ENCODE data around the gene TUBB.
A peak's percentile ranks its signal among the peaks of the same experiment; 100 is the strongest.
"Not testable (repeated sequence)": the region's sequence is repeated elsewhere in the genome, so short reads cannot be mapped to it uniquely, and the experiment has no call there.

TUBB gene

DNA sequence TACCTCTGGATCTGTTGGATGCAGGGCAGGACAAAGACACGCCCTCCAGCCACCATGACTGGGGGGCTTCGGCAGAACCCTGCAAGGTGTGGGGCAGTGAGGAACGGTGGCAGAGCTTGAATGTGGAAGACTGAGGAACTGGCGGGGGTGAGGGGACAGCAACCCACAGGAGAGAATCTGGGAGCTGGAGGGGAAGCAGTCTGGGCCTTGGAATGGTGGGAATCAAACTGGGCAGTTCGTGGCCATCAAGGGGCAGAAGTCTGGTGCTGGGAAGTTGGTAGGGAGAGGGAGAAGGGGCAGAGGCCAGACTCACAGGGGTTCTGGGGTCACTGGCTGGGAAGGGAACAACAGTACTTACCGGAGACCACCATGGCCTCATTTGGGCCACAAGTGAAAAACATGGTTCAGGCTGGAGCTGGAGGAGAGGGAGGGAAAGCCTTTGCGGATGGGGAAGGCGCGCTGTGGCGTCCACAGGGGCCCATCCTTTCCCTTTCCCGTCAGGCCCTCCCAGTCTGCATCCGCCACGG lies 21.7 kb downstream of the TUBB start:
- no peak for DNase-seq

GRCh38 chr6:30742316-30743098 lies 22.4 kb downstream of the TUBB start, which contains the start of gene FLOT1:
Gene FLOT1 (minus strand): TSS chr6:30742687. CDS start chr6:30742189, 498 bp downstream.
- peak; percentile 99 for DNase-seq

DNA sequence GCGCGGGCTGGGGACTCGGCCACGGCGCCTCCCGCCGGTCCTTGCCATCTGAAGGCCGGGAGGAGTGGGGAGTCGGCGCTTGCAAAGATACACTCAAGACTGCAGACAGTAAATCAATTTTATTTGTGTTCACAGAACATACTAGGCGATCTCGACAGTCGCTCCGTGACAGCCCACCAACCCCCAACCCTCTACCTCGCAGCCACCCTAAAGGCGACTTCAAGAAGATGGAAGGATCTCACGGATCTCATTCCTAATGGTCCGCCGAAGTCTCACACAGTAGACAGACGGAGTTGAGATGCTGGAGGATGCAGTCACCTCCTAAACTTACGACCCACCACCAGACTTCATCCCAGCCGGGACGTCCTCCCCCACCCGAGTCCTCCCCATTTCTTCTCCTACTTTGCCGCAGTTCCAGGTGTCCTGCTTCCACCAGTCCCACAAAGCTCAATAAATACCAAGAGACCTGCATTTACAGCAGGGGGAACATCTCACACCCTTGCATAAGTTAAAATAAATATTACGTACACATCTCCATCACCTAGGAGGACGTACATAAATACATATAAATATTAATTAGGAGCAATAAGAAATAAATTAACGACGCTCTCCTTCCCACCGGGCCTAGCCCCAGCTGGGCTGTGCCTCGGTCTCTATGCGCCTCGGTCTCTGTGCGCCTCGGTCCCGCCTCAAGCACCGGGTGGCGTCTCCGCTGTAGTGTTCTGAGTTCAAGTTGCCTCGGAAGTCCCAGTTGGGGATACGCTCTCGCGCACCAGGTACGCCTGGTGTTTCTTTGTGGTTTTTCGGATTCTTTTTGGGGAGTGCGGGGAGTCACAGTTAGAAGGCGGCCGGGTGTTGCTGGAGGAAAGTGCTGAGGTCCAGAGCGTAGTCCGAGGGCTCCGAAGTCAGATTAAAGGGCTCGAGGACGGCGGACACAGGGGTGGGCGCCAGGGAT lies 23.2 kb downstream of the TUBB start:
- peak; percentile 65 for DNase-seq

GRCh38 chr6:30744054-30744805 lies 24.1 kb downstream of the TUBB start, which contains the start of gene IER3:
Gene IER3 (minus strand): TSS chr6:30744547. CDS start chr6:30744518, 29 bp downstream.
- peak; percentile 92 for DNase-seq

GRCh38 chr6:30747300-30747687 lies 27.1 kb downstream of the TUBB start:
- no peak for DNase-seq

GRCh38 chr6:30747902-30748769 lies 28.0 kb downstream of the TUBB start:
- no peak for DNase-seq

DNA sequence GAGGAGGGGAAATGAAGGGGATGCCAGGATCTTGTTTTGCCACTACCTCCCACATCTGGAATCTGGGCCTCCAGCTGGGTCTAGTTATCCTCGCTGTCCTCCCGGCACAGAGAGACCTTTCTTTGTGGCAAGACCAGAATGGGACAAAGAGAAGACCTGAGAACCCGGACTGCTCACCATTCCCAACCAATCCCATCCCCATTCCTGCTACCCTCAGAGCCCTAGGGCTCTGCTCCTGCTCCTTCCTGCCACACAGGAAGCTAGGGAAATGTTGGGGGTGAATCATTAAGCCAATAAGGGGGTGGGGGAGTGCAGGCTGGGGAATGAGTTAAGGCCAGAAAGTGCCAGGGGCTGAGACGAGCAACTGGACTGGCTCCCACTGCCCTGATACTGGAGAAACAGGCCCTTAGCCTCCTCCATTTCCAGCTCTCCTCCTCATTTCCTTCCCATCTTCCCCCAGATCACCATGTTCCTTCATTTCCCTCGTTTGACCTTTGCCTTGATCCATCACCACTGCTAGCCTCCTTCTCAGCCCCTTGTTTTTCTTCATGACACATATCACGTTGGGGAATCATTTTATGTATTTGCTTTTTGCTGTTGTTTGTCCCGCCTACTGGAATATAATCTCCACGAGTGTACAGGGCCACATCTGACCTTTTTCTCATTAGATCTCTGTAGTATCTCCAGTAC lies 28.8 kb downstream of the TUBB start:
- no peak for DNase-seq

GRCh38 chr6:30749554-30750378 lies 29.6 kb downstream of the TUBB start:
- DNase-seq = no peak

GRCh38 chr6:30750379-30750668 lies 30.2 kb downstream of the TUBB start:
- no peak for DNase-seq

DNA sequence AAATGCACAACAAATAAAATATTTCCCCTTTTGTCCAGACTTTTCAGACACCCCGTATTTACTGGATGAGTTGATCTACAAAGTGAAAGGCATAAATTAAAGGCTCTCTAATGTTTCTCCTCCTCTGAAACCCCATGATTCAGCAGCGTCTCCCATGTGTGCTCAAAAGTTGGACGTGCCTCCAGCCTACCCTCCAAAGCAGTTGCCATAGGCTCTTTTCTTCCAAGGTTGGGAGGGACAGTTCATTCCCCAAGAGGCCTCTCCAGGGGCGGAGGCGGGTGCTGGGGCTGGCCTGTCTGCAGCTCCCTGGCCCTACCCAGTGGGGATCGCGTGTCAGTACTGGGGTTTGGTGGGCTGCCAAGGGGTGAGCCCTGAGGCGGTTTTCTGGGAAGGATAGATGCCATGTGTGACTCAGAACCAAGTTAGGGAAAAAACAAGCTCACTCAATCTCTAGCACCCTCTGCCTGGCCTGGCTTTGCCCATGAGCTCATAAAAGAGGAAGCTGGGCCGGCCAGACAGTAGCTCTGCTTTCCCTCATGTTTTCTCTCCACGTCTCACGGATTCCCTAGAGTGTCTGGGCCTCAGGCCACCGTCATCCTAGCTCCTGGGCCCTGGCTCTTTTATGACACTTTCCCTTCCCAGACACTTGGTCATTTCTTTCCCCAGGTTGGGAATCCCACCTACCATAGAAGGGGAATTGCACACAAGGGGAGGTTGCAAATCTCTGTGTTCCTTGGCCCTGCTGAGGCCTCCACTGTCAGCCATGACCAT lies 32.2 kb downstream of the TUBB start:
- DNase-seq = no peak

DNA sequence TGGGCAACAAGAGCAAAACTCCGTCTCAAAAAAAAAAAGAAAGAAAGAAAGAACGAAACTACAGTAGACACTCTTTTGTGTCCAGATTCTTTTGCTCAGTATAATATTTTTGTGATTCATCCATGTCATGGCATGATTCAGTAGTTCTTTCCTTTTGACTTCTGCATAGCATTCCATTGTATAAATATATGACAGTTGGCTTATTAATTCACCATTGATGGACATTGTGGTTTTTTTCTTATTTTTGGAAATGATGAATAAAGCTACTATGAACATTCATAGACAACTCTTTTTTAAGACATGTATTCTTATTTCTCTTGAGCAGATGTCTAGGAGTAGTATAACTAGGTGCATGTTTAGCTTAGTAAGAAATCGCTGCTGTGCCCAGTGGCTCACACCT lies 34.5 kb downstream of the TUBB start:
- no peak for DNase-seq

DNA sequence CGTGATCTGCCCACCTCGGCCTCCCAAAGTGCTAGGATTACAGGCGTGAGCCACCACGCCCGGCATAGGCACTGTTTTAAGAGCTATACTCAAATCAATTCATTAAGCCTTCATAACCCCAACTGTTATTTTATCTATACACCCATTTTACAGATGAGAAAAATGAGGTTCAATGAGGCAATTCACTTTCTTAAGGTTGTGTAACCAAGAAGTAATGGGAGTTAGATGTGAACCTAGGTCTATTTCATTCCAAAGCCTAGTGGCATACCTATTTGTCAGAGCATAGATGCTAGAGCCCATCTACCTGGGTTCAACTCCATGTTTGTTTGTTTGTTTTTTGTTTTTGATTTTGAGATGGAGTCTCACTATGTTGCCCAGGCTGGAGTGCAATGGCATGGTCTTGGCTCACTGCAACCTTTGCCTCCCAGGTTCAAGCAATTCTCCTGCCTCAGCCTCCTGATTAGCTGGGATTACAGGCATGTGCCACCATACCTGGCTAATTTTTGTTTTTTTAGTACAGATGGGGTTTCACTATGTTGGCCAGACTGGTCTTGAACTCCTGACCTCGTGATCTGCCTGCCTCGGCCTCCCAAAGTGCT lies 36.4 kb downstream of the TUBB start:
- not testable (repeated sequence) for DNase-seq

DNA sequence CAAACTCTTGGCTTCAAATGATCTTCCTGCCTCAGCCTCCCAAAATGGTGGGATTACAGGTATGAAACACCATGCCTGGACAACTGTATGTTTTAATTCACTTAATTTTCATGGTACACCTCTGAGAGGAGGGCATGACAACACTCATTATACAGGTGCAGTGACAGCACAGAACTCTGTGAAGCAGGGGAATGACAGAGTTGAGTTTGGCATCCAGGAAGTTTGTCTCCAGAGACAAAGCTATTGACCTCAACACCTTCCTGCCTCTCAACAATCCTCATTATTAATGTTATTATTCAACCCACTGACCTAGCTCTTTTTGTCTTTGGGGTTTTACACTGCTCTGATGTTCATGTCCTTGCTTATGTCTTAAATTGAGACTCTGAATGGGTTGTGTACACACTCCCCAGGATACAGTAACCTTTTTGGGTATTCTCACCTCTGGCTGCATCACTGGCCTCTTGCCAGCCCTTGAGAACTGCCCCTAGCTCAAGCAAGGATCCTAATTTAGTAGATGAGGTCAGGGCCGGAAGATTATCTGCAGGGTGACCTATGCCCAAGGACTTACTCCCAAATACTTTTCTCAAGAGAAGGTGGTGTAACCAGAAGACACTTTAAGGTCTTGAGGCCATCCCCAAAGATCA lies 37.2 kb downstream of the TUBB start:
- no peak for DNase-seq

- DNase-seq = no peak
Measured at GRCh38 chr6:30759575-30760239, 39.6 kb downstream of the TUBB start.

- no peak for DNase-seq
Measured at GRCh38 chr6:30760549-30760948, 40.4 kb downstream of the TUBB start.

GRCh38 chr6:30761791-30762429 lies 41.8 kb downstream of the TUBB start:
- DNase-seq = no peak

DNA sequence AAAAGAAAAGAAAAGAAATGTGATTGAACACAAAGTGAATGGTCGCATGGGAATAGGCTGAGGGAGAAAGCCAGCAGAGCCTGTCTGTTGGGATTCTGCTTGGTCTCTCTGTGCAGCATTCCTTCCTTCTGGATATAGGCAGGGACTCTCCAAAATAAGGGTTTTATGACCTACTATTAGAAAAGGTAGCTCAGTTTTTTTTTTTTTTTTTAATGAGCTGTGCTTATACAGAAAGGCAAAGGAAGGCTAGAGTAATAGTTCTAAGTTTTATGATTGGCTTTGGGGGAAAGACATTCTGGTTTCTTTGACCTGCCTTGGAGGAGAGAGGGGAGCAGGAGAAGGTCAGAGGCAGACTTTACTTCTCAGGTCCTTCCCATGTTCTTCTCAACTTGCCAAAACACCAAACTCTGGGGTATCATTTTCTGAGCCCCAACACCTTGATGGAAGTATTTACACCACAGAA lies 43.0 kb downstream of the TUBB start:
- DNase-seq = no peak
